Measurements from ENCODE around the gene PIGL.

GRCh38 chr17:16361874-16362273, 144.9 kb downstream of the PIGL start:
- no peak for TF ChIP-seq CTCF (IDR thresholded peaks at IDR 0.05)
- TF ChIP-seq POLR2A (IDR thresholded peaks at IDR 0.05): no peak

Measured in body of pancreas (tissue), 4 donors.